Smooth muscle cell (in vitro differentiated cells): ENCODE data around the gene HMBS. TPM values are rescaled to one million over a fixed set of nuclear protein-coding genes. Genes with fewer than 3 reads are reported as not detected.

Experiments used
- DNase-seq: peaks from one replicate; lab custom pipeline; 2025; ENCODE audit not compliant: unreplicated experiment; lab: John Stamatoyannopoulos, UW
- H2AFZ ChIP-seq: fragments of 200-600 bp; sonication (generic); 2 replicates; pipeline ENCODE4 v1.6.0; 2016; ENCODE audit warnings: antibody characterized with exemption, low read depth, mild to moderate bottlenecking
- H3F3A ChIP-seq: fragments of 200-600 bp; sonication (generic); 2 replicates; pipeline ENCODE4 v1.6.0; 2017; ENCODE audit warnings: antibody characterized with exemption, low read depth
- H3K27ac ChIP-seq: fragments of 200-600 bp; sonication (generic); 2 replicates; pipeline ENCODE4 v1.5.1; 2016; ENCODE audit warnings: low read depth, mild to moderate bottlenecking
- H3K27me3 ChIP-seq: fragments of 200-600 bp; sonication (generic); 2 replicates; pipeline ENCODE4 v1.6.1; 2016; ENCODE audit warnings: low read depth, mild to moderate bottlenecking
- H3K36me3 ChIP-seq: fragments of 200-600 bp; sonication (generic); 2 replicates; pipeline ENCODE4 v1.5.1; 2016; ENCODE audit warnings: low read depth
- H3K4me1 ChIP-seq: fragments of 200-600 bp; sonication (generic); 2 replicates; pipeline ENCODE4 v1.5.1; 2016; ENCODE audit warnings: low read depth
- H3K4me2 ChIP-seq: fragments of 200-600 bp; sonication (generic); 2 replicates; pipeline ENCODE4 v1.6.0; 2016; ENCODE audit warnings: mild to moderate bottlenecking
- H3K4me3 ChIP-seq: fragments of 200-600 bp; sonication (generic); 2 replicates; pipeline ENCODE4 v1.5.1; 2016; ENCODE audit warnings: mild to moderate bottlenecking
- H3K79me2 ChIP-seq: fragments of 200-600 bp; sonication (generic); 2 replicates; pipeline ENCODE4 v1.6.0; 2016; ENCODE audit warnings: low read depth, mild to moderate bottlenecking
- H3K9ac ChIP-seq: fragments of 200-600 bp; sonication (generic); 2 replicates; pipeline ENCODE4 v1.6.0; 2016; ENCODE audit warnings: low read depth
- H3K9me3 ChIP-seq: fragments of 200-600 bp; sonication (generic); replicated peaks from 2 replicates; pipeline ENCODE4 v1.5.1; 2016; ENCODE audit warnings: low read depth
- H4K20me1 ChIP-seq: fragments of 200-600 bp; sonication (generic); 2 replicates; pipeline ENCODE4 v1.6.0; 2016; ENCODE audit warnings: low read depth
- CTCF ChIP-seq: fragments of 200-600 bp; sonication (generic); IDR thresholded peaks from 2 replicates; pipeline ENCODE4 v1.5.1; 2017; ENCODE audit warnings: borderline replicate concordance, mild to moderate bottlenecking, antibody characterized with exemption; ENCODE audit not compliant: insufficient read depth, poor library complexity, severe bottlenecking
- WGBS: methylation state at CpG from one replicate; pipeline ENCODE4 v1.1.7; 2016; ENCODE audit warnings: low lambda C conversion rate; 5-methylcytosine and 5-hydroxymethylcytosine counted together
- polyA plus RNA-seq: library from polyadenylated mRNA; unstranded; fragments of >200 nt; fragmentation: Nextera tagmentation; extraction: Ambion mirVana; gene quantifications from 2 replicates; pipeline ENCODE4 v1.2.1, GENCODE V29; 2016
- total RNA-seq: library from RNA; depleted of rRNA; stranded (reverse); fragments of >200 nt; gene quantifications from 2 replicates; pipeline ENCODE4 v1.2.3, GENCODE V29; 2014

The HMBS gene
- total and polyA plus RNA-seq, 2 experiments from 2014 or later: 33.7 to 43.4 TPM

DNA sequence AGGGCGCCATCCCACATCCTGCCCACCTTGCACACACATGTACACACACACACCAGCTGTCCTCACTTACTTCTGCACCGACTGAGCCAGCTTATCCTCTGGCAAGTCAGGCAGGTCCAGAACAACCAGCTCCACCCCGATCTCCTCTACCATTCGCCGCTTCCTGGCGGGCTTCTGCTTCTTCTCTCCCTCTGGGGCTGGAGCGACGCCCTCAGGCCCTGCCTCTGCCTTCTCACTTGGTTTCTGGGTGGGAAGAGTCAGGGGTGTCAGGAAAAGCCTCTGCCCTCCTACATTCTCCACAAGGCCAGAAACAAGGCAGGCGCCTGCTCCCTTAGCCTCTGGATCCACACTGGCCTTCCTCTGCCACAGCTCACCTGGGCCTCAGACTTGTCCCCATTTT lies 36.0 kb upstream of the HMBS start:
- no peak for DNase-seq
- H3K27me3 ChIP-seq: no peaks in the 10 kb centered on the region
- H3F3A ChIP-seq: no peaks in the 10 kb centered on the region
- H3K4me2 ChIP-seq: no peak overlapping the region
- TF ChIP-seq CTCF: no peak
- H3K4me3 ChIP-seq: no peak overlapping the region
- H3K4me1 ChIP-seq: no peaks in the 10 kb centered on the region
- WGBS: 98% methylated on average over 9 of the region's 9 CpGs
- no peaks in the 10 kb centered on the region for H4K20me1 ChIP-seq
- no peaks in the 10 kb centered on the region for H3K79me2 ChIP-seq
- no peak overlapping the region for H3K9ac ChIP-seq
- H3K27ac ChIP-seq: no peak overlapping the region
- H2AFZ ChIP-seq: no peak overlapping the region
- H3K36me3 ChIP-seq: peaks cover 10% of the 10 kb centered on the region
- no peaks in the 10 kb centered on the region for H3K9me3 ChIP-seq

- Histone ChIP-seq H3F3A (no peaks in the 10 kb centered on the region), H3K27ac (no peak overlapping the region), H4K20me1 (no peaks in the 10 kb centered on the region), H3K9me3 (no peaks in the 10 kb centered on the region), H3K79me2 (no peaks in the 10 kb centered on the region), H3K36me3 (peaks cover 10% of the 10 kb centered on the region), H3K27me3 (no peaks in the 10 kb centered on the region), H3K4me1 (no peaks in the 10 kb centered on the region), H3K4me3 (no peak overlapping the region), H2AFZ (no peak overlapping the region), H3K4me2 (no peak overlapping the region), H3K9ac (no peak overlapping the region)
- DNase-seq: no peak
- TF ChIP-seq CTCF: no peak
- WGBS: 97% methylated on average over 7 of the region's 7 CpGs
Observed at GRCh38 chr11:119049081-119049480, 35.6 kb upstream of the HMBS start.

GRCh38 chr11:119051440-119052162 lies 33.1 kb upstream of the HMBS start:
- no peaks in the 10 kb centered on the region for H3K9me3 ChIP-seq
- H3K4me2 ChIP-seq: no peak overlapping the region
- WGBS: 97% methylated on average over 16 of the region's 17 CpGs
- peaks cover 14% of the 10 kb centered on the region for H4K20me1 ChIP-seq
- no peaks in the 10 kb centered on the region for H3F3A ChIP-seq
- no peak overlapping the region for H3K27ac ChIP-seq
- peaks cover 10% of the 10 kb centered on the region for H3K36me3 ChIP-seq
- H3K4me1 ChIP-seq: peaks cover 7% of the 10 kb centered on the region
- H3K9ac ChIP-seq: no peak overlapping the region
- no peak for TF ChIP-seq CTCF
- peaks cover 19% of the 10 kb centered on the region for H3K79me2 ChIP-seq
- H2AFZ ChIP-seq: no peak overlapping the region
- H3K27me3 ChIP-seq: no peaks in the 10 kb centered on the region
- H3K4me3 ChIP-seq: no peak overlapping the region
- no peak for DNase-seq

DNA sequence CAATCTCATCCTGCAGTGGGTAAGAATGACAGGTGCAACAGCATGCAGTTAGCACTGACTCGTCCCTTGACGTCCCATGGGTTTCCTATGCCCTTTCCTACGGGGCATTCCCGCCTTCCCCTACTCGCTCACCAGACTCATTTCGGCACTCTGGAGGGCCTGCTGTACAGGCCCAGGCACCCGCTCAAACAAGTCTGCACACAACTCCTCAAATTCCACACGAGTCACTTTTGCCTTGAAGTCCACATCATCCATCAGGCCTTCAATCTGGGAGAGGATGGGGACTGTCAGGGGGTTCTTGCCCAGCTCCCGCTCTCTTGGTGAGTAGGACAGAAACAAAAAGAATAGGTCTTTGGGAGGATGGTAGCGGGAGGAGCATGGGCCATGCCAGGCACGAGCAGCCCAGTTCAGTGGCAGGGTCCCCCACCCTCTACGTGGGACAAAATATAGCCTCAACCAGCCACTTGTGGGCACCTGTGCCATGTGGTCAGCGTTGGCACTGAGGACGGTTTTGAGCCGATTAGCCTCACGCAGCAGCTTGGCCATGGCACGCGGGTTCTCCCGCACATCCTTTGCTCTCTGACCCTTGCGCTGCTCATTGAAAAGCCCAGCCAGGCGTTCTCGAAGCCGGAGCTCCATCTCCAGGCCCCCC lies 32.4 kb upstream of the HMBS start:
- Histone ChIP-seq H3K4me2 (no peak overlapping the region), H3K27me3 (no peaks in the 10 kb centered on the region), H4K20me1 (peaks cover 14% of the 10 kb centered on the region), H3K79me2 (peaks cover 21% of the 10 kb centered on the region), H3K4me1 (peaks cover 7% of the 10 kb centered on the region), H3K4me3 (no peak overlapping the region), H3K36me3 (peaks cover 10% of the 10 kb centered on the region), H3K9ac (no peak overlapping the region), H2AFZ (no peak overlapping the region), H3K9me3 (no peaks in the 10 kb centered on the region), H3K27ac (no peak overlapping the region), H3F3A (no peaks in the 10 kb centered on the region)
- DNase-seq: no peak
- 97% methylated on average over 23 of the region's 23 CpGs for WGBS
- no peak for TF ChIP-seq CTCF
